ENCODE measurements around the gene CCDC141. TPM values are rescaled to one million over a fixed set of nuclear protein-coding genes. Genes with fewer than 3 reads are reported as not detected.

CCDC141 gene
- total RNA-seq, 4 donors from 2014 or later: 1.6 to 10.3 (median 5.3) TPM

DNA sequence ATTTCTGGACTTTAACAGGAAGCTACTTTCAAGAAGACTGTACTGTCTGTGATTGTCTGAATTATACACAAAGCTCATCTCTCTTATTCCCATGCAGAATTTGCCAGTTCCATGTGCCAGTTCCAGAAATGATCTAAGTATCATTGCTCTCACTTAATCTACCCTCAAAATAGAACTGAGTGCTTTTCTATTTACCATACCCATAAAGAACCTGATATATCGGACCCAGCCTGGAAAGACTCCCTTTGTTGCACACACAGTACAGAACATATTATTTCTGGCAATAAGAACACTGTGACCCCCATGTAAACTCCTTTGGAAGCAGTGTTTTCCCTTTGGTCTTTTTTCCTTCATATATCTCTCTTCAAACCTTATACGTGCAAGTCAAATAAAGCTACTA, 140.4 kb downstream of the CCDC141 start:
- WGBS, 2 donors (ENCODE audit: low coverage in 1 of 2): 39 to 85% methylated on average over 2 of the region's 2 CpGs
- Histone ChIP-seq H3K27me3 (no peaks in the 10 kb centered on the region), H3K9me3 (no peaks in the 10 kb centered on the region), H3K4me3 (no peak overlapping the region), H3K4me1 (no peaks in the 10 kb centered on the region), H3K36me3 (no peaks in the 10 kb centered on the region), H3K27ac (no peak overlapping the region)
- no peak for ATAC-seq
- TF ChIP-seq POLR2AphosphoS5 (IDR thresholded peaks at IDR 0.05) (no peak), POLR2A (IDR thresholded peaks at IDR 0.05) (no peak), EP300 (IDR thresholded peaks at IDR 0.05) (no peak)
- TF ChIP-seq, protein P1, sequence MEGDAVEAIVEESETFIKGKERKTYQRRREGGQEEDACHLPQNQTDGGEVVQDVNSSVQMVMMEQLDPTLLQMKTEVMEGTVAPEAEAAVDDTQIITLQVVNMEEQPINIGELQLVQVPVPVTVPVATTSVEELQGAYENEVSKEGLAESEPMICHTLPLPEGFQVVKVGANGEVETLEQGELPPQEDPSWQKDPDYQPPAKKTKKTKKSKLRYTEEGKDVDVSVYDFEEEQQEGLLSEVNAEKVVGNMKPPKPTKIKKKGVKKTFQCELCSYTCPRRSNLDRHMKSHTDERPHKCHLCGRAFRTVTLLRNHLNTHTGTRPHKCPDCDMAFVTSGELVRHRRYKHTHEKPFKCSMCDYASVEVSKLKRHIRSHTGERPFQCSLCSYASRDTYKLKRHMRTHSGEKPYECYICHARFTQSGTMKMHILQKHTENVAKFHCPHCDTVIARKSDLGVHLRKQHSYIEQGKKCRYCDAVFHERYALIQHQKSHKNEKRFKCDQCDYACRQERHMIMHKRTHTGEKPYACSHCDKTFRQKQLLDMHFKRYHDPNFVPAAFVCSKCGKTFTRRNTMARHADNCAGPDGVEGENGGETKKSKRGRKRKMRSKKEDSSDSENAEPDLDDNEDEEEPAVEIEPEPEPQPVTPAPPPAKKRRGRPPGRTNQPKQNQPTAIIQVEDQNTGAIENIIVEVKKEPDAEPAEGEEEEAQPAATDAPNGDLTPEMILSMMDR (IDR thresholded peaks at IDR 0.05): no peak

DNA sequence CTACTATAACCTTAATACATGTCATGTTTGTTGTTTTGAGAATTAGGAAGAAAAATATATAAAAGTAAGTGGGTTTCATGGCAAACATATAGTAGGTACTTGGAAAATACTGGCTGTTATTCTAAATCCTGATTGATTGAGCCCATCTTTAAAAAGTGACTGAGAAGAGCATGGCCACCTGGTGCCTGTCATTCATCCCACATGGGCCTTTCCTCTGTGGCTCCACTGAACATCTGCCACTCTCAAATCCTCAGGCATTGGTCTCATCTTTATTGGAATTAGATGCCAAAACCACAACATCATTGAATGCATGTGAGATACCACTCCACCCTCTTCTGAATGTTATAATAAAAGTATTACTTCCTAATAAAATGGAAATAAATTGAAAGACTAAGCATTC, 141.1 kb downstream of the CCDC141 start:
- Histone ChIP-seq H3K27me3 (no peaks in the 10 kb centered on the region), H3K27ac (no peak overlapping the region), H3K9me3 (no peaks in the 10 kb centered on the region), H3K4me3 (no peak overlapping the region), H3K36me3 (no peaks in the 10 kb centered on the region), H3K4me1 (no peaks in the 10 kb centered on the region)
- ATAC-seq: no peak
- TF ChIP-seq, protein P1 (IDR thresholded peaks at IDR 0.05): no peak
- TF ChIP-seq POLR2AphosphoS5 (IDR thresholded peaks at IDR 0.05) (no peak), EP300 (IDR thresholded peaks at IDR 0.05) (no peak), POLR2A (IDR thresholded peaks at IDR 0.05) (no peak)

DNA sequence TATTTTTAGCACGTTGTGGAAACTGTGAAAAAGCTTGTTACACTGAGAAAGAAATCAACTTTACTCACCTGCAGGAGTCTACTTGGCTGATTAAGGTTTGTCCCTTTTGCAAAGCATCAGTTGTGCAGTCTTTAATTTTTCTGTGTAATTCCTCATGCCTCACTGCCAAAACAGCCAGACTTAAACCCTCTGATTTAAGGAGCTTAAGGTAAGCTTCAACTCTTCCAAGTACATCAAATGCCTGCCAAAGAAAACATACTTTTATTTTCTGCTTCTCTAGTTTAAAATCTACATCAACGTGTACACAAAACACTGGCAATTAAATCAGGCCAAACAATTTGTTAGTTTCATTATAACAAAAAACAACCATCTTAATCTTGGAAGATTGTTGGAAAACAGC, 144.7 kb downstream of the CCDC141 start:
- 50 to 52% methylated on average over 2 of the region's 2 CpGs for WGBS, 2 donors (ENCODE audit: low coverage in 1 of 2)
- Histone ChIP-seq H3K27me3 (no peaks in the 10 kb centered on the region), H3K4me3 (no peak overlapping the region), H3K36me3 (no peaks in the 10 kb centered on the region), H3K27ac (no peak overlapping the region), H3K9me3 (no peaks in the 10 kb centered on the region), H3K4me1 (no peaks in the 10 kb centered on the region)
- no peak for TF ChIP-seq POLR2A (IDR thresholded peaks at IDR 0.05)
- no peak for TF ChIP-seq EP300 (IDR thresholded peaks at IDR 0.05)
- TF ChIP-seq, protein P1 (IDR thresholded peaks at IDR 0.05): no peak
- no peak for TF ChIP-seq POLR2AphosphoS5 (IDR thresholded peaks at IDR 0.05)
- no peak for ATAC-seq

DNA sequence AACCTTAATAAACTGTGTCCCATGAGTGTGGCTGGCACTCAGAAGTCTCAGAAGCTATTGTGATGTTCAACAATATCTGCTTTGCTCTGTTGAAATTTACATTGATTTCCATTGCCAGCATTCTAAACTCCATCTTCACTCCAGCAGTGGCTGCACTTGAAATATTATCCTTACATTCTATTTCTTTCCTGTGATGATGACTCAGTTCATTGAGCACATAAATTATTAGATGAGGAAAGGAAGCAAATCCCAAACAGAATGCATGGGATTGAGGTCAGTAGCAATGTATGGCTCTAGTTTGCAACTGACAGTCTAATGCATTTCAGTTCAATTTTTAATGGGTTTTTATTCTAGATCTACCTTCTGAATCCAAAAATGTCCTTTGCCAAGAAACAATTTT, 150.3 kb downstream of the CCDC141 start:
- H3K27ac ChIP-seq: no peak overlapping the region
- peaks cover 0 to 7% (median 0%) of the 10 kb centered on the region in 3 donors for H3K4me1 ChIP-seq
- ATAC-seq: no peak
- no peaks in the 10 kb centered on the region for H3K9me3 ChIP-seq
- no peaks in the 10 kb centered on the region for H3K27me3 ChIP-seq
- TF ChIP-seq, protein P1 (IDR thresholded peaks at IDR 0.05): no peak
- no peak for TF ChIP-seq EP300 (IDR thresholded peaks at IDR 0.05)
- no peak for TF ChIP-seq POLR2AphosphoS5 (IDR thresholded peaks at IDR 0.05)
- no peak for TF ChIP-seq POLR2A (IDR thresholded peaks at IDR 0.05)
- H3K36me3 ChIP-seq: peaks cover 0 to 3% of the 10 kb centered on the region in 2 donors
- no peak overlapping the region for H3K4me3 ChIP-seq

DNA sequence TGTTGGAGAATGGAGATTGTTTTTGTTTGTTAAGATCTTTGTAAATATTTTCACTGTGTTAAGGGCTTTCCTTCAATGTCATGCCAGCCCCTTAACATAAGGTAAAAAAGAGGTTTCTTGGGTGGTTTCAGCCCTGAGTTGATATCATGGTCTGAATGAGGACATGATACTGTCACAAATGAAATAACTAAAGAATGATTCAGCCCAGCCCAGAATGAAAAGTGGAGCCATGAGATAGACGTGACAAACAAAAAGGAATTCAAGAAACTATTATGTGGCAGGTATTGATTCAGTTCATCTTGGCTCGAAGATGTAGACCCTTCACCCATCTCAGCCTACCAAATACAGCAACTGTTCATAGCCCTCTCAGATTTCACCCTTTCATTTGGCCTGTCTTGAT, 154.1 kb downstream of the CCDC141 start:
- no peaks in the 10 kb centered on the region for H3K27me3 ChIP-seq
- peaks cover 0 to 3% of the 10 kb centered on the region in 2 donors for H3K36me3 ChIP-seq
- WGBS, 2 donors (ENCODE audit: low coverage in 1 of 2): 65 to 74% methylated on average over 2 of the region's 2 CpGs
- peaks cover 0 to 7% (median 0%) of the 10 kb centered on the region in 3 donors for H3K4me1 ChIP-seq
- H3K4me3 ChIP-seq: no peak overlapping the region
- H3K9me3 ChIP-seq: no peaks in the 10 kb centered on the region
- no peak overlapping the region for H3K27ac ChIP-seq
- no peak for TF ChIP-seq POLR2AphosphoS5 (IDR thresholded peaks at IDR 0.05)
- TF ChIP-seq EP300 (IDR thresholded peaks at IDR 0.05): no peak
- no peak for ATAC-seq
